PC-3 (cell line): ENCODE results near the gene HINFP. TPM values are rescaled to one million over a fixed set of nuclear protein-coding genes. Genes with fewer than 3 reads are reported as not detected.

Experiments
- ATAC-seq: fragments of 200-7000 bp; cut with Tn5 transposase; 2 replicates; pipeline ENCODE4 v1.9.1; 2020; ENCODE audit warnings: mild to moderate bottlenecking, moderate library complexity
- BruUV-seq: library from RNA; stranded (reverse); fragments of 400-500 nt; replicated peaks from 2 replicates; lab custom pipeline; 2021; lab: Mats Ljungman, UMichigan
- CTCF ChIA-PET: fragments of 300-600 bp; sonication (Branson Sonifier 250); formaldehyde crosslinking; loops from one replicate; lab custom pipeline; 2022; ENCODE audit warnings: antibody characterized with exemption; lab: Charles Lee
- POLR2A ChIA-PET: fragments of 300-600 bp; sonication (Branson Sonifier 250); formaldehyde crosslinking; loops from one replicate; lab custom pipeline; 2022; ENCODE audit warnings: antibody characterized with exemption; ENCODE audit not compliant: unreplicated experiment; lab: Charles Lee
- DNase-seq: peaks from one replicate; pipeline ENCODE4 v3.0.0-alpha.2; 2015
- H2AFZ ChIP-seq: fragments of 300-600 bp; sonication (generic); 2 replicates; pipeline ENCODE4 v1.6.0; 2016; ENCODE audit warnings: antibody characterized with exemption, low read length
- H3F3A ChIP-seq: fragments of 300-600 bp; sonication (generic); one replicate; pipeline ENCODE4 v1.6.0; 2017; ENCODE audit warnings: antibody characterized with exemption, low read length, control low read depth, mild to moderate bottlenecking; ENCODE audit not compliant: unreplicated experiment
- H3K27ac ChIP-seq: fragments of 300-600 bp; sonication (generic); 2 replicates; pipeline ENCODE4 v1.5.1; 2016; ENCODE audit warnings: mild to moderate bottlenecking, low read length
- H3K27me3 ChIP-seq: fragments of 300-600 bp; sonication (generic); 2 replicates; pipeline ENCODE4 v1.6.1; 2016; ENCODE audit warnings: low read length, mixed read lengths
- H3K36me3 ChIP-seq: fragments of 300-600 bp; sonication (generic); 2 replicates; pipeline ENCODE4 v1.6.1; 2016; ENCODE audit warnings: low read depth, mixed run types, low read length, mixed read lengths
- H3K4me1 ChIP-seq: fragments of 300-600 bp; sonication (generic); 2 replicates; pipeline ENCODE4 v1.5.1; 2016; ENCODE audit warnings: low read length; ENCODE audit not compliant: insufficient read depth
- H3K4me2 ChIP-seq: fragments of 300-600 bp; sonication (generic); 2 replicates; pipeline ENCODE4 v1.6.0; 2016; ENCODE audit warnings: low read length
- H3K4me3 ChIP-seq: fragments of 300-600 bp; sonication (generic); 2 replicates; pipeline ENCODE4 v1.5.1; 2016; ENCODE audit warnings: mild to moderate bottlenecking, low read length, mixed read lengths
- H3K79me2 ChIP-seq: fragments of 300-600 bp; sonication (generic); 2 replicates; pipeline ENCODE4 v1.6.1; 2017; ENCODE audit warnings: low read length, mixed read lengths
- H3K9ac ChIP-seq: fragments of 300-600 bp; sonication (generic); 2 replicates; pipeline ENCODE4 v1.6.0; 2016; ENCODE audit warnings: mild to moderate bottlenecking, low read length
- H3K9me2 ChIP-seq: fragments of 300-600 bp; sonication (generic); replicated peaks from 2 replicates; pipeline ENCODE4 v1.6.1; 2016; ENCODE audit warnings: mixed run types, low read length, mixed read lengths
- H3K9me3 ChIP-seq: fragments of 300-600 bp; sonication (generic); 2 replicates; pipeline ENCODE4 v1.6.1; 2016; ENCODE audit warnings: low read length, mixed read lengths
- H4K20me1 ChIP-seq: fragments of 300-600 bp; sonication (generic); 2 replicates; pipeline ENCODE4 v1.6.1; 2016; ENCODE audit warnings: low read length, mixed read lengths
- EZH2 ChIP-seq: fragments of 300-600 bp; sonication (generic); IDR thresholded peaks from one replicate; pipeline ENCODE4 v1.6.1; 2017; ENCODE audit warnings: antibody characterized with exemption, mild to moderate bottlenecking, low read length; ENCODE audit not compliant: unreplicated experiment
- EZH2phosphoT487 ChIP-seq: fragments of 300-600 bp; sonication (generic); IDR thresholded peaks from 2 replicates; pipeline ENCODE4 v1.6.1; 2018; ENCODE audit warnings: mild to moderate bottlenecking, antibody characterized with exemption, low read length, borderline replicate concordance
- intact Hi-C: fragments of 100-400 bp; cut with micrococcal nuclease; formaldehyde crosslinking; loops from 2 replicates; pipeline ENCODE4 v1.9.0; 2023
- total RNA-seq: library from RNA; depleted of rRNA; stranded (reverse); fragments of >200 nt; gene quantifications from 2 replicates; pipeline ENCODE4 v1.2.3, GENCODE V29; 2014
- TF ChIP-seq, protein P1 (sequence below): fragments of 300-600 bp; sonication (generic); conservative IDR thresholded peaks from 2 replicates; pipeline ENCODE4 v1.5.1; 2017; ENCODE audit warnings: antibody characterized with exemption, low read depth, mild to moderate bottlenecking, low read length

HINFP gene
- total RNA-seq, 1 experiment from 2014 or later: 24.7 TPM

- Histone ChIP-seq H3K9me3 (no peaks in the 10 kb centered on the region), H3K4me2 (no peak overlapping the region), H3K9me2 (no peaks in the 10 kb centered on the region), H3K36me3 (peaks cover 36% of the 10 kb centered on the region; the same call in 1 of the 2 replicates), H3K79me2 (peaks cover 15% of the 10 kb centered on the region), H3K27ac (no peak overlapping the region), H2AFZ (no peak overlapping the region), H4K20me1 (no peaks in the 10 kb centered on the region), H3K27me3 (no peaks in the 10 kb centered on the region), H3K4me1 (peaks cover 4% of the 10 kb centered on the region), H3K9ac (no peak overlapping the region), H3K4me3 (no peak overlapping the region), H3F3A (no peaks in the 10 kb centered on the region)
- BruUV-seq: no TSS peak
- no peak for DNase-seq
- POLR2A ChIA-PET: no interaction called here
- intact Hi-C loops: no loop called here
- CTCF ChIA-PET: no interaction called here
- no peak for ATAC-seq
- TF ChIP-seq EZH2: no peak
- TF ChIP-seq, protein P1, sequence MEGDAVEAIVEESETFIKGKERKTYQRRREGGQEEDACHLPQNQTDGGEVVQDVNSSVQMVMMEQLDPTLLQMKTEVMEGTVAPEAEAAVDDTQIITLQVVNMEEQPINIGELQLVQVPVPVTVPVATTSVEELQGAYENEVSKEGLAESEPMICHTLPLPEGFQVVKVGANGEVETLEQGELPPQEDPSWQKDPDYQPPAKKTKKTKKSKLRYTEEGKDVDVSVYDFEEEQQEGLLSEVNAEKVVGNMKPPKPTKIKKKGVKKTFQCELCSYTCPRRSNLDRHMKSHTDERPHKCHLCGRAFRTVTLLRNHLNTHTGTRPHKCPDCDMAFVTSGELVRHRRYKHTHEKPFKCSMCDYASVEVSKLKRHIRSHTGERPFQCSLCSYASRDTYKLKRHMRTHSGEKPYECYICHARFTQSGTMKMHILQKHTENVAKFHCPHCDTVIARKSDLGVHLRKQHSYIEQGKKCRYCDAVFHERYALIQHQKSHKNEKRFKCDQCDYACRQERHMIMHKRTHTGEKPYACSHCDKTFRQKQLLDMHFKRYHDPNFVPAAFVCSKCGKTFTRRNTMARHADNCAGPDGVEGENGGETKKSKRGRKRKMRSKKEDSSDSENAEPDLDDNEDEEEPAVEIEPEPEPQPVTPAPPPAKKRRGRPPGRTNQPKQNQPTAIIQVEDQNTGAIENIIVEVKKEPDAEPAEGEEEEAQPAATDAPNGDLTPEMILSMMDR: no peak
- no peak for TF ChIP-seq EZH2phosphoT487
These were observed 7.7 kb upstream of the HINFP start for GRCh38 chr11:119113716-119114115.

GRCh38 chr11:119114351-119114750, 7.0 kb upstream of the HINFP start:
- Histone ChIP-seq H3F3A (no peaks in the 10 kb centered on the region), H3K4me2 (no peak overlapping the region), H3K27me3 (no peaks in the 10 kb centered on the region), H4K20me1 (no peaks in the 10 kb centered on the region), H2AFZ (no peak overlapping the region), H3K4me1 (no peaks in the 10 kb centered on the region), H3K27ac (no peak overlapping the region), H3K9me3 (no peaks in the 10 kb centered on the region), H3K36me3 (peaks cover 36% of the 10 kb centered on the region; the same call in 1 of the 2 replicates), H3K4me3 (no peak overlapping the region), H3K9me2 (no peaks in the 10 kb centered on the region), H3K9ac (no peak overlapping the region), H3K79me2 (peaks cover 9% of the 10 kb centered on the region)
- DNase-seq (no peak), ATAC-seq (no peak)
- no TSS peak for BruUV-seq
- CTCF ChIA-PET: no interaction called here
- intact Hi-C loops: no loop called here
- POLR2A ChIA-PET: no interaction called here
- TF ChIP-seq EZH2phosphoT487 (no peak), EZH2 (no peak)
- TF ChIP-seq, protein P1: no peak

DNA sequence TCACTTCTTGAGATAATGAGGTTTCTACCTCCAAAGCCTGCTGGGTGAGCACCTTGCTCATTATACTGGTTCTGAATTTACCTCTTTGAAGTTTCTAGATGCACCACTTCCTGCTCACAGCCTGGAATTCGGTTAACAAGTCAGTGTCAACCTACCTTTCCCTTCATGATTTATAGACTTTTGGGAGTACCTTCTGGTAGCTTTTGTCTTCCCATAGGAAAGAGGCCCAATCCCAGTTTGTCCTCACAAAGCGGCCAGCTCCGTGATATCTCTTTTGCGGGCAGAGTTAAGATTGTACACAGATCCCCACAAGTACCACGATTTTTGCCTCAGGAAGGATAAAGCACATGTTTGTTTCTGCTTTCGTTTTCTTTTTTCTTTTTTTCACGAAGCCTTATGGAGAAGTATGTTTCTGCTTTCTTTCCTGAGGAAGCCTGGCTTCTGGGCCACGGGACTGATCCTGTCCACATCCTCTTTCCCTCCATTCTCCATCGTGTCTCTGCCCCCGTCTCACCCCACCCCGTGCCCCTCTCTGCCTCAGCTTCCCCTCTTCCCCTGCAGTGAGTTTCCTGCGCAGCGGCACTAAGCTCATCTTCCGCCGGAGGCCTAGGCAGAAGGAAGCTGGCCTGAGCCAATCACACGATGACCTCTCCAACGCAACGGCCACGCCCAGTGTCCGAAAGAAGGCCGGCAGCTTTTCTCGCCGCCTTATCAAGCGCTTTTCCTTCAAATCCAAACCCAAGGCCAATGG, 5.7 kb upstream of the HINFP start:
- H3K4me1 ChIP-seq: peaks cover 6% of the 10 kb centered on the region
- DNase-seq: no peak
- BruUV-seq: no TSS peak
- no peaks in the 10 kb centered on the region for H3F3A ChIP-seq
- no peak overlapping the region for H3K4me3 ChIP-seq
- H3K4me2 ChIP-seq: no peak overlapping the region
- TF ChIP-seq EZH2: no peak
- TF ChIP-seq, protein P1: no peak
- no peak for TF ChIP-seq EZH2phosphoT487
- no peak for ATAC-seq
- H3K9me2 ChIP-seq: no peaks in the 10 kb centered on the region
- intact Hi-C loops: no loop called here
- no peaks in the 10 kb centered on the region for H3K9me3 ChIP-seq
- ChIA-PET POLR2A (no interaction called here), CTCF (no interaction called here)
- no peak overlapping the region for H3K9ac ChIP-seq
- H4K20me1 ChIP-seq: no peaks in the 10 kb centered on the region
- no peaks in the 10 kb centered on the region for H3K27me3 ChIP-seq
- no peak overlapping the region for H3K27ac ChIP-seq
- H2AFZ ChIP-seq: no peak overlapping the region
- H3K79me2 ChIP-seq: no peaks in the 10 kb centered on the region
- H3K36me3 ChIP-seq: peaks cover 30% of the 10 kb centered on the region; the same call in 1 of the 2 replicates
